GM12878 (cell line): ENCODE measurements around the gene WDR72.

Experiments used
- ATF2 ChIP-seq: IDR thresholded peaks from 2 replicates; pipeline ENCODE4 v1.6.1; 2012; ENCODE audit warnings: low read length, inconsistent platforms
- BCL11A ChIP-seq: IDR thresholded peaks from 2 replicates; pipeline ENCODE4 v1.6.1; 2011; ENCODE audit warnings: low read depth, low read length
- BMI1 ChIP-seq: fragments of 450-650 bp; IDR thresholded peaks from 2 replicates; pipeline ENCODE4 v1.6.1; 2016; ENCODE audit warnings: mild to moderate bottlenecking, moderate library complexity, borderline replicate concordance
- CTCF ChIP-seq, 3 experiments: IDR thresholded peaks in 2 of 3; conservative IDR thresholded peaks in 1 of 3; 2 replicates each; pipeline ENCODE4 v1.5.1; 2011; ENCODE audit warnings: low read depth in 3 of 3, low read length in 3 of 3, mild to moderate bottlenecking in 3 of 3, control low read depth in 2 of 3, moderate library complexity in 2 of 3, inconsistent platforms in 1 of 3, mixed read lengths in 1 of 3; ENCODE audit not compliant: control insufficient read depth in 2 of 3, insufficient read depth in 1 of 3; ENCODE audit errors: extremely low read depth in 1 of 3
- E2F4 ChIP-seq: IDR thresholded peaks from 2 replicates; pipeline ENCODE4 v1.6.1; 2012; ENCODE audit warnings: low read depth, low read length, improper control_type of control experiment
- EZH2 ChIP-seq: IDR thresholded peaks from 2 replicates; pipeline ENCODE4 v1.6.1; 2012; ENCODE audit warnings: low read depth, mild to moderate bottlenecking, control low read depth, inconsistent platforms, low read length, borderline replicate concordance; ENCODE audit not compliant: control insufficient read depth
- HCFC1 ChIP-seq: fragments of 150-350 bp; IDR thresholded peaks from 2 replicates; pipeline ENCODE4 v1.6.1; 2014; ENCODE audit warnings: low read length
- JUND ChIP-seq: IDR thresholded peaks from 2 replicates; pipeline ENCODE4 v1.6.1; 2012; ENCODE audit warnings: low read depth, mild to moderate bottlenecking, low read length, improper control_type of control experiment, moderate library complexity
- KAT2A ChIP-seq: conservative IDR thresholded peaks from 2 replicates; pipeline ENCODE4 v1.6.1; 2011; ENCODE audit warnings: low read depth, low read length; ENCODE audit not compliant: control insufficient read depth
- MAX ChIP-seq: IDR thresholded peaks from 2 replicates; pipeline ENCODE4 v1.6.1; 2012; ENCODE audit warnings: low read depth, low read length, improper control_type of control experiment
- NR2C1 ChIP-seq: fragments of 450-650 bp; IDR thresholded peaks from 2 replicates; pipeline ENCODE4 v1.6.1; 2017; ENCODE audit warnings: antibody characterized with exemption, mild to moderate bottlenecking, moderate library complexity
- REST ChIP-seq: IDR thresholded peaks from 2 replicates; pipeline ENCODE4 v1.6.1; 2012; ENCODE audit warnings: mild to moderate bottlenecking, low read depth, low read length
- USF2 ChIP-seq: IDR thresholded peaks from 2 replicates; pipeline ENCODE4 v1.6.1; 2011; ENCODE audit warnings: low read depth, low read length, improper control_type of control experiment, borderline replicate concordance

- no peak for TF ChIP-seq REST
- no peak for TF ChIP-seq CTCF (IDR thresholded peaks at IDR 0.05 in 2 of 3, conservative IDR thresholded peaks at IDR 0.05 in 1 of 3; ENCODE audit: control insufficient read depth in 2 of 3, extremely low read depth in 1 of 3, insufficient read depth in 1 of 3, low read depth in 3 of 3, low read length in 3 of 3)
- no peak for TF ChIP-seq HCFC1
- TF ChIP-seq KAT2A: no peak
- TF ChIP-seq ATF2: no peak
- no peak for TF ChIP-seq BMI1
- no peak for TF ChIP-seq JUND
- no peak for TF ChIP-seq BCL11A
- no peak for TF ChIP-seq E2F4
- TF ChIP-seq NR2C1: no peak
- TF ChIP-seq MAX: no peak
- TF ChIP-seq EZH2: no peak
- no peak for TF ChIP-seq USF2
Observed at GRCh38 chr15:53569751-53570480, 189.5 kb downstream of the WDR72 start.
